IPS-20b (cell line): ENCODE measurements around the gene RPS6KA5.

Source experiments
- H3K27ac ChIP-seq: one replicate; pipeline ENCODE4 v1.5.1; 2013; ENCODE audit warnings: low read length
- H3K27me3 ChIP-seq: 2 replicates; pipeline ENCODE4 v1.6.1; 2013; ENCODE audit warnings: mild to moderate bottlenecking, low read length, inconsistent platforms; ENCODE audit not compliant: insufficient read depth
- H3K36me3 ChIP-seq: 2 replicates; pipeline ENCODE4 v1.6.1; 2013; ENCODE audit warnings: low read depth, mild to moderate bottlenecking, inconsistent platforms, low read length, moderate library complexity; ENCODE audit not compliant: insufficient read depth
- H3K4me1 ChIP-seq: 2 replicates; pipeline ENCODE4 v1.6.1; 2013; ENCODE audit warnings: mild to moderate bottlenecking, control low read depth, inconsistent platforms, low read length, moderate library complexity; ENCODE audit not compliant: insufficient read depth
- H3K4me3 ChIP-seq: 2 replicates; pipeline ENCODE4 v1.5.1; 2013; ENCODE audit warnings: mild to moderate bottlenecking, low read length, inconsistent platforms
- H3K9ac ChIP-seq: 2 replicates; pipeline ENCODE4 v1.6.1; 2013; ENCODE audit warnings: low read depth, mild to moderate bottlenecking, inconsistent platforms, low read length, moderate library complexity
- H3K9me3 ChIP-seq: 2 replicates; pipeline ENCODE4 v1.6.1; 2013; ENCODE audit warnings: mild to moderate bottlenecking, low read depth, low read length, inconsistent platforms; ENCODE audit not compliant: insufficient read depth

The RPS6KA5 gene

DNA sequence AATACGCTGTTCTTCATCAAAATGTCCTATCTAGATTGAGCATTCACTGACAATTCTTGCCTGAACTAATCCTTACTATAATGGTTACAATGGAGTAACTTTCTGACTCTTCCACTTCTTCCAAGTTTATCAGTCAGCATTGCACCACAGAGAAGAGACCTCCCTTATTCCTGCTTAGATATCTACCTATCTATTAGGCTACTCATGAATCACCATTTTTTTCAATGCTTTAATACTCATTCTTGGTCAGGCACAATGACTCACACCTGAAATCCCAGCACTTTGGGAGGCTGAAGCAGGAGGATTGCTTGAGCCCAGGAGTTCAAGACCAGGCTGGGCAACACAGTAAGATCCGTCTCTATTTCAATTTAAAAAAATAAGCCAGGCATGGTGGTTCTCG, 39.3 kb downstream of the RPS6KA5 start:
- Histone ChIP-seq H3K9me3 (no peaks in the 10 kb centered on the region), H3K36me3 (no peaks in the 10 kb centered on the region), H3K4me1 (no peaks in the 10 kb centered on the region), H3K27ac (no peak overlapping the region), H3K9ac (no peak overlapping the region), H3K4me3 (no peak overlapping the region), H3K27me3 (no peaks in the 10 kb centered on the region)

DNA sequence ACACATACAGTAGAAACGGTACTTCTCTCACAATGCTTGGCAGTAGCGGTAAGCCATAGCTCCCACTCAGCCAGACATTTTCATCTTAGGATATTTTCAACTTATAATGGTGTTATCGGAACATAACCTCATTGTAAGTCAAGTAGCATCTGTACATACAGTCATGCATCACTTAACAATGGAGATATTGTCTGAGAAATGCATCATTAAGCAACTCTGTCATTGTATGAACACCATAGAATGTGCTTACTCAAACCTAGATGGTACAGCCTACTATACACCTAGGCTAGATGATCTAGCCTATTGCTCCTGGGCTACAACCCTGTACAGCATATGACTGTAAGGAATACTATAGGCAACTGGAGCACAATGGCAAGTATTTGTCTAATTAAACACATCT, 40.8 kb downstream of the RPS6KA5 start:
- no peak overlapping the region for H3K4me3 ChIP-seq
- H3K27me3 ChIP-seq = no peaks in the 10 kb centered on the region
- H3K27ac ChIP-seq = no peak overlapping the region
- no peak overlapping the region for H3K9ac ChIP-seq
- H3K4me1 ChIP-seq = no peaks in the 10 kb centered on the region
- no peaks in the 10 kb centered on the region for H3K36me3 ChIP-seq
- no peaks in the 10 kb centered on the region for H3K9me3 ChIP-seq

DNA sequence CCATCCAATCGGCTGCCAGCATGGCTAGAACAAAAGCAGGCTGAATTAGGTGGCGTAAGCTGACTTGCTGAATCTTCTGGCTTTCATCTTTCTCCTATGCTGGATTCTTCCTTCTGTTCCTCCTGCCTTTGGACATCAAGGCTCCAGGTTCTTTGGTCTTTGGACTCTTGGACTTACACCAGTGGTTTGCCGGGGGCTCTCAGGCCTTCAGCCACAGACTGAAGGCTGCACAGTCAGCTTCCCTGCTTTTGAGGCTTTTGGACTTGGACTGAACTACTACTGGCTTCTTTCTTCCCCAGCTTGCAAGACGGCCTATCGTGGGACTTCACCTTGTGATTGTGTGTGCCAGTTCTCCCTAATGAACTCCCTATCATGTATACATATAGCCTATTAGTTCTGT, 42.0 kb downstream of the RPS6KA5 start:
- no peak overlapping the region for H3K27ac ChIP-seq
- no peaks in the 10 kb centered on the region for H3K9me3 ChIP-seq
- H3K4me3 ChIP-seq = no peak overlapping the region
- H3K36me3 ChIP-seq = no peaks in the 10 kb centered on the region
- no peaks in the 10 kb centered on the region for H3K4me1 ChIP-seq
- no peaks in the 10 kb centered on the region for H3K27me3 ChIP-seq
- H3K9ac ChIP-seq = no peak overlapping the region

DNA sequence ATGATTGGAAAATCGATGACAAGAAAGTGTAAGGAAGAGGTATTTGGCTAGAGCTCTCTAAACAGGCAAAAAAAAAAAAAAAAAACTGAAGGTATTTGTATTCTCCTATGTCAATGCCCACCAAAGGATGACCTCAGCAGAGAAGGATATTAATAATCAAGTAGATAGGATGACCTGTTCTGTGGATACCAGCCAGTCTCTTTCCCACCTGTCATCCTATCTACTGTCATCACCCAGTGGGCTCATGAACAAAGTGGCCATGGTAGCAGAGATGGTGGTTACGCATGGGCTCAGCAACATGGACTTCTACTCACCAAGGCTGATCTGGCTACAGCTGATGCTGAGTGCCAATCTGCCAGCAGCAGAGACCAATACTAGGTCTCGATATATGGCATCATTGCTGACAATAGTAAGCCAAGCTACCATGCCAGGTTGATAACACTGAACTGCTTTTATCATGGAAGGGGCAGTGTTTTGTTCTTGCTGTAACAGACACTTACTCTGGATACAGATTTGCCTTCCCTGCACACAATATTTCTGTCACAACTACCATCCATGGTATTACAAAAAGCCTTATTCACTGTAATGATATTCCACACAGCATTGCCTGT, 43.5 kb downstream of the RPS6KA5 start:
- no peaks in the 10 kb centered on the region for H3K4me1 ChIP-seq
- no peaks in the 10 kb centered on the region for H3K9me3 ChIP-seq
- no peaks in the 10 kb centered on the region for H3K36me3 ChIP-seq
- no peaks in the 10 kb centered on the region for H3K27me3 ChIP-seq
- no peak overlapping the region for H3K4me3 ChIP-seq
- H3K27ac ChIP-seq = no peak overlapping the region
- H3K9ac ChIP-seq = no peak overlapping the region

DNA sequence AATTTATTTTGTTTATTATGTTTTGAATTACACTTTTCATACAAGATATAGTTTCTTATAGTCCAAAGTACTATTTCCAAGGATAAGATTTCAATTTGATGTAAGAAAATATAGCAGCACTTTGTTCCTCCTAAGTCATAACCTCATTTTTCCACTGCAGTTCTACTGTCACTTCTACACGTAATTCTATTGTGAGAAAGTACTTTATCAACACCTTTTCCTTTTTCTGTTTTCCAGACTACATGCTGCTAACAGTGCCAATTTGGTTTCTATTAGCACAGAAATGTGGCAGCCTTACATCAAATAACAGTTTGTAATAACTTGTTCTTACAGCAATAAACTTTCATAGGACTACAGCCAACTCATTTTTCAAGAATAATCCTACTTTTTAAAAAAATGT, 45.0 kb downstream of the RPS6KA5 start:
- Histone ChIP-seq H3K27ac (no peak overlapping the region), H3K27me3 (no peaks in the 10 kb centered on the region), H3K9ac (no peak overlapping the region), H3K9me3 (no peaks in the 10 kb centered on the region), H3K4me1 (no peaks in the 10 kb centered on the region), H3K36me3 (no peaks in the 10 kb centered on the region), H3K4me3 (no peak overlapping the region)

DNA sequence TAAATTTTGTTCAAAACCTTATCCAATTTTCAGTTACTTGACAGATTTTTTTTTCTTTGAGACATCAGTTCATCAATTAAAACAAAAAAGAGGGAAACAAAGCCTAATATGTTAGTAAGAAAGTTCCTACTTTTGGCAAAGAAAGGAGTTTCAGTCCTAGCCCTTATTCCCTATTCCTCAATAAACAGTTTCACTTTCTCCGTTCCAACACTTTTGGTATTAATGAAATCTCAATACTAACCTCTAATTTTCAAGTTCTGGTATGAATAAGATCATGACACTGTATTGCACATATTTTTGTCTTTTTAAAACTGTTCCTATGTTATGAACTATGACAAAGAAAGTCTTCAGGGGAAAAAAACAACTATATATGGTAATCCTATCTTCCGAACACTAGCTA, 48.4 kb downstream of the RPS6KA5 start:
- no peaks in the 10 kb centered on the region for H3K27me3 ChIP-seq
- H3K9ac ChIP-seq = no peak overlapping the region
- no peaks in the 10 kb centered on the region for H3K36me3 ChIP-seq
- no peak overlapping the region for H3K4me3 ChIP-seq
- no peaks in the 10 kb centered on the region for H3K9me3 ChIP-seq
- no peak overlapping the region for H3K27ac ChIP-seq
- H3K4me1 ChIP-seq = no peaks in the 10 kb centered on the region

DNA sequence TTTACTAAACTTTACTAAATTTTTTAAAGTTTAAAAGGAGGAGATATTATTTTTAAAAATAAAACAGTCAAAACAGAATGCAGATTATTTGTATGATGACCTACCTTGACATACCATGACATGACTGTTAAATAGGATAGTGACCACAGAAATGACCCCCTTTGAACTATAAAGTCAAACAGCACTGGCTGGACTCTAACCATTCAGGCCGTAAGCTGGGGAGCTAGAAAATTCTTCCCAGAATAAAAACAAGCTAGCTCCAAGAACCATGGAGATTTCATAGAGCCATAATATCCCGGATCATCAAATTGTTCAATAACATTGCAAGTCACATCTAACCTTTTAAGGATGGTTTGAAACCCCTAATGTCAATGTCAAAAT, 50.3 kb downstream of the RPS6KA5 start:
- no peak overlapping the region for H3K27ac ChIP-seq
- H3K36me3 ChIP-seq = no peaks in the 10 kb centered on the region
- no peaks in the 10 kb centered on the region for H3K4me1 ChIP-seq
- no peak overlapping the region for H3K4me3 ChIP-seq
- no peak overlapping the region for H3K9ac ChIP-seq
- no peaks in the 10 kb centered on the region for H3K27me3 ChIP-seq
- no peaks in the 10 kb centered on the region for H3K9me3 ChIP-seq

DNA sequence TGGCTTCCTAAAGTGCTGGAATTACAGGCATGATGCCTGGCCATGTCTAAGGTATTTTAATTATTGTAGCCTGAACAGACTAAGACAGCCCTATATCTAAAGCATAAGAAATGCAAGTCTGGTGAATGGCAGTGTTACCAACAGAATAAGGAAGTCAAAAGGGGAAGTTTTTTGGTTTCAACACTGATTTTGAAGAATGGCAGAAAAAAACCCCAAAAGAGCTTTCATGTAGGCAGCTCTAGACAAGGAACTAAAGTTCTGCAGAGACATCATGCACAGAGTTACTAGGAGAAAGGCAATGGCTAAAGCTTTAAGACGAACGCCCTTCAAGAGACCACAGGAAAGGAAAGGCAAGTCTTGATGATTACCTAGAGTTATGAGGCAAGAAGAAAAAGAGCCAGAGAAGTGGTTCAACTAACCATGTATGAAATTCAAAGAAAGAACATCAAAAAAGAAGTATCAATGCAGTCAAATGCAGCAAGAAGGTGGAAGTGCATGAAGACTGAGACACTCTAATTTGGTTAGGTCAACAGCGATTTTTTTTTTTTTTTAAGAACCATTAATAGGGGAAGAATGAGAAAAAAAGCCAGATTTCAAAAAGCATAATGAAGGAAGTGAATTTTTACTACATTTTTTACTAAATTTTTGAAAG, 50.8 kb downstream of the RPS6KA5 start:
- Histone ChIP-seq H3K9ac (no peak overlapping the region), H3K27me3 (no peaks in the 10 kb centered on the region), H3K4me1 (no peaks in the 10 kb centered on the region), H3K4me3 (no peak overlapping the region), H3K36me3 (no peaks in the 10 kb centered on the region), H3K9me3 (no peaks in the 10 kb centered on the region), H3K27ac (no peak overlapping the region)

DNA sequence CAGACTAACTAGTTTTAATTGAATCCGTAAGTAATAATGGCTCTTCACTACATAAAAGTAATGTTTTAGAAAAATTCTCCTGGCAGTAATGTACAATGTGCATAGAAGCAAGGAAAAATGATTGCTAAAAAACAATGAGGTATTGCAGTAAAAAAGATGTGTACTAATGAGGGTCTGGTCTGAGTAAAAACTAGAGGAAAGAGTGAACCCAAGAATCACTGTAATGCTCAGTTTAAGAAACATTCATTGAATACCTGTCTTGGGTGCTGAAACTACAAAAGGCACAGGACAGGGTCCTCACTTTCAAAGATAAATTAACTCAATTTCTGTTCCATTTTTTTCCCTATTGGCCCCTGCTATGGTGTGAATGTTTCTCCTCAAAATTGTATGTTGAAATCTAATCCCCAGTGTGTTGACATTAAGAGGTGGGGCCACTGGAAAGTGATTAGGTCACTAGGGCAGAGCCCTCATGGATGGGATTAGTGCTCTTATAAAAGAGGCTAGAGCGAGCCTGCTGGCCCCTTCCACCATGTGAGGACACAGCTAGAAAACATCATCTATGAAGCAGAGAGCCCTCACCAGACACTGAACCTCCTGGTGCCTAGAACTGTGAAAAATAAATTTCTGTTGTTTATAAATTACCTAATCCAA, 51.6 kb downstream of the RPS6KA5 start:
- no peak overlapping the region for H3K9ac ChIP-seq
- no peaks in the 10 kb centered on the region for H3K27me3 ChIP-seq
- H3K36me3 ChIP-seq = no peaks in the 10 kb centered on the region
- H3K4me1 ChIP-seq = no peaks in the 10 kb centered on the region
- H3K27ac ChIP-seq = no peak overlapping the region
- H3K9me3 ChIP-seq = no peaks in the 10 kb centered on the region
- no peak overlapping the region for H3K4me3 ChIP-seq

DNA sequence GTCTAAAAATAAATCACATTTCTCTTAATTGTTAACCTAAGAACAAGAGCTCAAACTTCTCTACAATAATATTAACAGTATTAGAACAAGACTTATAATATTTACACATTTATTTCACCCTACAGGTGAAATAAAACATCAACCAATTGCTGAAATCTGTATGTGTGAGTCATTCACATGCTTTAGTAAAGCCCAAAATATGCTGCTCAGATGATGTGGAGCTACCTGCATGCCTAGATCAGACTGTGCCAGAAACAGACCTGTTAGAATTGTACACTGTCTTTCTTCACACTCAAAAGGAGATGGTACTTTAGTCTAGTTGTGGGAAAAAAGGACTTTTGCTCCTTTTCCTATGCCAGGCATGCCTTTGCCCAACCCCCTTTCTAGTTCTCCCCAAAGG, 54.7 kb downstream of the RPS6KA5 start:
- no peaks in the 10 kb centered on the region for H3K9me3 ChIP-seq
- H3K9ac ChIP-seq = no peak overlapping the region
- no peaks in the 10 kb centered on the region for H3K36me3 ChIP-seq
- no peaks in the 10 kb centered on the region for H3K27me3 ChIP-seq
- H3K4me3 ChIP-seq = no peak overlapping the region
- H3K4me1 ChIP-seq = no peaks in the 10 kb centered on the region
- no peak overlapping the region for H3K27ac ChIP-seq

DNA sequence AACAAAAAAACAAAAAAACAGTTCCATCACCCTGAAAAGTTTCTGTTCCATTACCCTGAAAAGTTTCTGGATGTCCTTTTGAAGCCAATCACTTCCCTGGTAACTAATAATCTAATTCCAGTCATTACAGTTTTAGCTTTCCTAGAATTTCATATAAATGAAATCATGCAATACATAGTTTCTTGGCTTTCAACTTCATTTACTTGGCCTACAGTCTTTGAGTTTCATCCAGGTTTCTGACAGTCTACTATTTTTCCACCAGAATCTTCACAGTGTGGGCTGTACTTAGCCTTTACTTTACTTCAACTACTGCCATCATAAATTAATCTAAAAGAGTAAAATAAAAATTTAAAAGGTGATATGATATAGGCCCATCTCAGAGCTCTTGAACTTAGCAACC, 55.5 kb downstream of the RPS6KA5 start:
- no peaks in the 10 kb centered on the region for H3K9me3 ChIP-seq
- H3K27ac ChIP-seq = no peak overlapping the region
- no peak overlapping the region for H3K9ac ChIP-seq
- H3K36me3 ChIP-seq = no peaks in the 10 kb centered on the region
- H3K4me3 ChIP-seq = no peak overlapping the region
- H3K27me3 ChIP-seq = no peaks in the 10 kb centered on the region
- no peaks in the 10 kb centered on the region for H3K4me1 ChIP-seq

DNA sequence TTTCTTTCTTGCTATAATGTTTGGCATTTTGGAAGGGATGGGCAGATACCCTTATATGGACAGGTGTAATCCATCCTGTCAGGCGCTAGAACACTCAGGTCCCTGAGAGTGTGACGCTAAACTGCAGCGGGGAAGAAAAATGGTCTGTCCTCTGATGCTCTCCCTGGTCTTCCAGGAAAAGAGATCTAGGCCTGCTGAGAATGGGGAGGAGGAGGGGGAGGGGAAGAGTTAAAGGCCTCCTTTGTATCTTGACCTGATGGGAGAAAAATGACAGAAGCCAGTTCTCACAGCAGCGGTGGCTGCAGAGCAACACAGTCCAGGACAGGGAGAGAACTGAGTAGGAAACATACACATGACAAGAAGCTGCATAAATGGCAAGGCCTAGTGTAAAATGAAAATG, 61.1 kb downstream of the RPS6KA5 start:
- H3K9ac ChIP-seq = no peak overlapping the region
- H3K4me3 ChIP-seq = no peak overlapping the region
- no peak overlapping the region for H3K27ac ChIP-seq
- no peaks in the 10 kb centered on the region for H3K27me3 ChIP-seq
- no peaks in the 10 kb centered on the region for H3K36me3 ChIP-seq
- H3K4me1 ChIP-seq = no peaks in the 10 kb centered on the region
- no peaks in the 10 kb centered on the region for H3K9me3 ChIP-seq
